SK-N-SH (cell line): Measurements from ENCODE around the gene RNFT2. TPM values are rescaled to one million over a fixed set of nuclear protein-coding genes. Genes with fewer than 3 reads are reported as not detected.

Source experiments
- CTCF ChIA-PET: fragments of 300-600, 350-600 bp; formaldehyde crosslinking; extraction: SDS; loops from one replicate; lab custom pipeline; 2021; lab: Yijun Ruan, JAX
- POLR2A ChIA-PET: fragments of 350-600 bp; sonication (Branson Sonifier 250); formaldehyde crosslinking; extraction: SDS; loops from one replicate; lab custom pipeline; 2020; ENCODE audit warnings: antibody characterized with exemption, inconsistent platforms; lab: Yijun Ruan, JAX
- DNase-seq: peaks from one replicate; pipeline ENCODE4 v3.0.0; 2012
- H2AFZ ChIP-seq: fragments of 200-600 bp; sonication (generic); 2 replicates; pipeline ENCODE4 v1.8.1; 2016; ENCODE audit warnings: antibody characterized with exemption, mild to moderate bottlenecking, low read depth
- H3F3A ChIP-seq: fragments of 200-600 bp; sonication (generic); replicated peaks from 2 replicates; pipeline ENCODE3; 2016; ENCODE audit warnings: antibody characterized with exemption, mild to moderate bottlenecking; ENCODE audit not compliant: insufficient read depth
- H3K27ac ChIP-seq, 2 experiments: fragments of 200-500 bp in 1 of 2; fragments of 200-600 bp in 1 of 2; sonication (Bioruptor generic) in 1 of 2; sonication (generic), shearing (Covaris generic) in 1 of 2; 2 replicates each; pipeline versions ENCODE4 v1.5.1 to v1.6.1; 2014 to 2016; ENCODE audit warnings: low read depth in 2 of 2, inconsistent platforms in 1 of 2, low read length in 1 of 2, mild to moderate bottlenecking in 1 of 2, mixed read lengths in 1 of 2
- H3K27me3 ChIP-seq: fragments of 200-600 bp; sonication (generic), shearing (Covaris generic); 2 replicates; pipeline ENCODE4 v1.6.1; 2016; ENCODE audit warnings: mixed run types; ENCODE audit not compliant: insufficient read depth
- H3K36me3 ChIP-seq, 2 experiments: fragments of 200-500 bp in 1 of 2; fragments of 200-600 bp in 1 of 2; sonication (Bioruptor generic) in 1 of 2; sonication (generic) in 1 of 2; replicated peaks in 1 of 2; 2 replicates each; pipeline versions ENCODE3 to v1.5.1; 2014 to 2016; ENCODE audit warnings: low read length in 1 of 2, mild to moderate bottlenecking in 1 of 2; ENCODE audit not compliant: insufficient read depth in 2 of 2, control insufficient read depth in 1 of 2
- H3K4me1 ChIP-seq, 2 experiments: fragments of 200-500 bp in 1 of 2; fragments of 200-600 bp in 1 of 2; sonication (Bioruptor generic) in 1 of 2; sonication (generic), shearing (Covaris generic) in 1 of 2; 2 replicates each; pipeline versions ENCODE4 v1.5.1 to v1.6.1; 2014 to 2016; ENCODE audit warnings: low read depth in 1 of 2, low read length in 1 of 2, mixed run types in 1 of 2; ENCODE audit not compliant: insufficient read depth in 2 of 2, control insufficient read depth in 1 of 2
- H3K4me2 ChIP-seq: fragments of 200-600 bp; sonication (generic), shearing (Covaris generic); 2 replicates; pipeline ENCODE4 v1.6.1; 2017; ENCODE audit warnings: mixed run types
- H3K4me3 ChIP-seq, 2 experiments: fragments of 200-500 bp in 1 of 2; fragments of 200-600 bp in 1 of 2; sonication (Bioruptor generic) in 1 of 2; sonication (generic), shearing (Covaris generic) in 1 of 2; 2 replicates each; pipeline versions ENCODE4 v1.5.1 to v1.8.1; 2014 to 2016; ENCODE audit warnings: low read depth in 2 of 2, inconsistent platforms in 1 of 2, low read length in 1 of 2, mild to moderate bottlenecking in 1 of 2, mixed read lengths in 1 of 2, moderate library complexity in 1 of 2
- H3K79me2 ChIP-seq: fragments of 200-600 bp; sonication (generic); 2 replicates; pipeline ENCODE4 v1.8.1; 2017; ENCODE audit warnings: mild to moderate bottlenecking; ENCODE audit not compliant: insufficient read depth
- H3K9ac ChIP-seq: fragments of 200-600 bp; sonication (generic); 2 replicates; pipeline ENCODE4 v1.6.1; 2017; ENCODE audit warnings: mixed run types
- H3K9me2 ChIP-seq: fragments of 200-600 bp; sonication (generic); 2 replicates; pipeline ENCODE4 v1.6.1; 2017; ENCODE audit warnings: mixed run types
- H3K9me3 ChIP-seq: fragments of 200-600 bp; sonication (generic); 2 replicates; pipeline ENCODE4 v1.6.1; 2017; ENCODE audit warnings: mixed run types, mild to moderate bottlenecking, moderate library complexity
- H4K20me1 ChIP-seq: fragments of 200-600 bp; sonication (generic); 2 replicates; pipeline ENCODE4 v1.6.1; 2017; ENCODE audit warnings: mild to moderate bottlenecking, mixed run types; ENCODE audit not compliant: insufficient read depth
- CTCF ChIP-seq: fragments of 200-600 bp; sonication (generic); IDR thresholded peaks from 2 replicates; pipeline ENCODE4 v1.6.1; 2017; ENCODE audit warnings: antibody characterized with exemption, mild to moderate bottlenecking, moderate library complexity
- FOSL2 ChIP-seq: IDR thresholded peaks from 2 replicates; pipeline ENCODE4 v1.4.0; 2012; ENCODE audit warnings: low read depth, mild to moderate bottlenecking, moderate library complexity, borderline replicate concordance
- FOXJ3 ChIP-seq: sonication (generic); formaldehyde crosslinking; IDR thresholded peaks from 2 replicates; pipeline ENCODE4 v1.5.1; 2020; ENCODE audit warnings: mild to moderate bottlenecking, missing genetic modification reagents
- GABPA ChIP-seq: IDR thresholded peaks from 2 replicates; pipeline ENCODE4 v1.4.0; 2012; ENCODE audit warnings: low read depth, mild to moderate bottlenecking
- GATA2 ChIP-seq: sonication (generic); formaldehyde crosslinking; IDR thresholded peaks from 2 replicates; pipeline ENCODE4 v1.5.0; 2020; ENCODE audit warnings: mild to moderate bottlenecking, missing genetic modification reagents
- IRF3 ChIP-seq: fragments of 150-350 bp; IDR thresholded peaks from 2 replicates; pipeline ENCODE4 v1.6.1; 2016; ENCODE audit warnings: mild to moderate bottlenecking, low read depth, low read length
- MAX ChIP-seq: IDR thresholded peaks from 2 replicates; pipeline ENCODE4 v1.4.0; 2012; ENCODE audit warnings: low read depth
- MXI1 ChIP-seq: IDR thresholded peaks from 2 replicates; pipeline ENCODE4 v1.6.1; 2012; ENCODE audit warnings: mild to moderate bottlenecking, low read depth, low read length, improper control_type of control experiment
- NFIC ChIP-seq: IDR thresholded peaks from 2 replicates; pipeline ENCODE4 v1.4.0; 2012; ENCODE audit warnings: borderline replicate concordance
- RAD21 ChIP-seq: IDR thresholded peaks from 2 replicates; pipeline ENCODE4 v1.6.1; 2012; ENCODE audit warnings: mild to moderate bottlenecking, low read length
- RCOR1 ChIP-seq: fragments of 150-350 bp; IDR thresholded peaks from 2 replicates; pipeline ENCODE4 v1.6.1; 2017; ENCODE audit warnings: antibody characterized with exemption, low read length
- RFX5 ChIP-seq: IDR thresholded peaks from 2 replicates; pipeline ENCODE4 v1.6.1; 2012; ENCODE audit warnings: mild to moderate bottlenecking, improper control_type of control experiment, low read length
- SIN3A ChIP-seq: IDR thresholded peaks from 2 replicates; pipeline ENCODE4 v1.6.1; 2012; ENCODE audit warnings: low read depth, mild to moderate bottlenecking, low read length, moderate library complexity, borderline replicate concordance
- SMC3 ChIP-seq: IDR thresholded peaks from 2 replicates; pipeline ENCODE4 v1.6.1; 2012; ENCODE audit warnings: low read depth, low read length, improper control_type of control experiment
- TAF1 ChIP-seq: IDR thresholded peaks from 2 replicates; pipeline ENCODE4 v1.6.1; 2012; ENCODE audit warnings: low read depth, mild to moderate bottlenecking, low read length, moderate library complexity, borderline replicate concordance
- TEAD4 ChIP-seq: IDR thresholded peaks from 2 replicates; pipeline ENCODE4 v1.4.0; 2012; ENCODE audit warnings: mild to moderate bottlenecking, borderline replicate concordance; ENCODE audit not compliant: insufficient read depth
- USF1 ChIP-seq: IDR thresholded peaks from 2 replicates; pipeline ENCODE4 v1.4.0; 2012; ENCODE audit warnings: low read depth, borderline replicate concordance
- WGBS: methylation state at CpG from one replicate; pipeline ENCODE4 v1.1.6; 2017; ENCODE audit warnings: low lambda C conversion rate; 5-methylcytosine and 5-hydroxymethylcytosine counted together
- polyA plus RNA-seq, 3 experiments: library from polyadenylated mRNA; depleted of rRNA; stranded (reverse); fragments of >200 nt; gene quantifications; 2 replicates each; pipeline ENCODE4 v1.2.3, GENCODE V29; 2012

Gene RNFT2
- polyA plus RNA-seq, 1 of the 3 experiments (the other 2 are of a cell fraction) = 3.8 TPM

GRCh38 chr12:116717466-116718437 lies 20.4 kb upstream of the RNFT2 start (continued):
- TF ChIP-seq IRF3 = no peak
- no peak for TF ChIP-seq NFIC
- no peak for TF ChIP-seq MAX
- TF ChIP-seq CTCF = no peak
- TF ChIP-seq GABPA = no peak
- TF ChIP-seq TEAD4 = no peak

GRCh38 chr12:116718655-116719454 lies 19.3 kb upstream of the RNFT2 start:
- H3K4me2 ChIP-seq = no peak overlapping the region
- H2AFZ ChIP-seq = no peak overlapping the region
- H3K27me3 ChIP-seq = no peaks in the 10 kb centered on the region
- H3F3A ChIP-seq = peaks cover 4% of the 10 kb centered on the region
- no peak for TF ChIP-seq NFIC
- no peak for TF ChIP-seq SMC3
- TF ChIP-seq MXI1 = no peak
- TF ChIP-seq TAF1 = no peak
- no peak for TF ChIP-seq GATA2 (CRISPR knock-in tag)
- no peak for TF ChIP-seq FOSL2
- TF ChIP-seq FOXJ3 (CRISPR knock-in tag) = no peak
- no peak for TF ChIP-seq SIN3A
- no peak for TF ChIP-seq RFX5
- TF ChIP-seq USF1 = no peak
- no peak for TF ChIP-seq RCOR1
- no peak for TF ChIP-seq RAD21
- TF ChIP-seq, all 33 proteins: peak for 0
- Histone ChIP-seq H3K9me3 (no peaks in the 10 kb centered on the region), H3K4me3 (no peak overlapping the region), H3K27ac (no peak overlapping the region), H4K20me1 (0 out of 2 replicates have a peak, but pooled peaks cover 4% of the 10 kb centered on the region), H3K36me3 (peaks cover 10 to 53% of the 10 kb centered on the region in 2 experiments), H3K79me2 (peaks cover 6% of the 10 kb centered on the region; the same call in 1 of the 2 replicates), H3K9me2 (no peaks in the 10 kb centered on the region), H3K4me1 (peaks cover 0 to 10% of the 10 kb centered on the region in 2 experiments; a peak in 1 of 4 replicates), H3K9ac (no peak overlapping the region)
- CTCF ChIA-PET = interaction anchor here (1.0 to 2.7 kb wide), 3 partner anchors 10 to 18 kb away, joined by 3 to 21 read pairs (median 3); no protein-coding TSS in a partner anchor
- DNase-seq = no peak
- POLR2A ChIA-PET = no interaction called here
- WGBS = 90% methylated on average over 10 of the region's 10 CpGs
